CD4-positive, alpha-beta T cell treated with Interleukin-15 for 1 hour (primary cell): ENCODE measurements around the gene ADPRHL1.
"Not testable (repeated sequence)": the region's sequence is repeated elsewhere in the genome, so short reads cannot be mapped to it uniquely, and the experiment has no call there.

Experiments used
- DNase-seq: peaks from one replicate; pipeline ENCODE4 v3.0.0-alpha.2; 2020

Gene ADPRHL1

GRCh38 chr13:113452466-113452865, 822 bp downstream of the ADPRHL1 start:
- DNase-seq = no peak

GRCh38 chr13:113451951-113452421, 1.3 kb downstream of the ADPRHL1 start:
- no peak for DNase-seq

- not testable (repeated sequence) for DNase-seq
These were observed 2.2 kb downstream of the ADPRHL1 start for GRCh38 chr13:113450861-113451620.

- DNase-seq = not testable (repeated sequence)
These were observed 2.9 kb downstream of the ADPRHL1 start for GRCh38 chr13:113450348-113450744.

- DNase-seq = no peak
These were observed 3.5 kb downstream of the ADPRHL1 start for GRCh38 chr13:113449693-113450347.

GRCh38 chr13:113448885-113449692, 4.2 kb downstream of the ADPRHL1 start:
- DNase-seq = peak; percentile 75

- DNase-seq = no peak
These were observed 4.8 kb downstream of the ADPRHL1 start for GRCh38 chr13:113448545-113448884.

- no peak for DNase-seq
These were observed 5.7 kb downstream of the ADPRHL1 start for GRCh38 chr13:113447596-113447995.

- DNase-seq = no peak
These were observed 6.8 kb downstream of the ADPRHL1 start for GRCh38 chr13:113446488-113446854.

GRCh38 chr13:113445791-113446487, 7.3 kb downstream of the ADPRHL1 start:
- DNase-seq = peak; percentile 58

GRCh38 chr13:113443991-113444390, 9.3 kb downstream of the ADPRHL1 start:
- no peak for DNase-seq

GRCh38 chr13:113442985-113443362, 10.3 kb downstream of the ADPRHL1 start:
- no peak for DNase-seq

GRCh38 chr13:113442354-113442984, 10.8 kb downstream of the ADPRHL1 start:
- DNase-seq = no peak

- no peak for DNase-seq
These were observed 11.6 kb downstream of the ADPRHL1 start for GRCh38 chr13:113441661-113442060.

- DNase-seq = no peak
These were observed 15.8 kb downstream of the ADPRHL1 start for GRCh38 chr13:113437408-113438010.

GRCh38 chr13:113436866-113437265, 16.4 kb downstream of the ADPRHL1 start:
- not testable (repeated sequence) for DNase-seq

GRCh38 chr13:113435907-113436306, 17.4 kb downstream of the ADPRHL1 start:
- DNase-seq = not testable (repeated sequence)

GRCh38 chr13:113433391-113433916, 19.8 kb downstream of the ADPRHL1 start:
- no peak for DNase-seq

- DNase-seq = no peak
These were observed 20.6 kb downstream of the ADPRHL1 start for GRCh38 chr13:113432506-113433270.

GRCh38 chr13:113431171-113431570, 22.1 kb downstream of the ADPRHL1 start:
- no peak for DNase-seq
